HEK293T (cell line): ENCODE results near the gene ANKRD33B.
A peak's percentile ranks its signal among the peaks of the same experiment; 100 is the strongest.

Experiments used
- CTCF ChIA-PET: fragments of 350-600 bp; formaldehyde crosslinking; extraction: SDS; loops from one replicate; lab custom pipeline; 2021; ENCODE audit warnings: antibody characterized with exemption, inconsistent platforms; lab: Yijun Ruan, JAX
- POLR2A ChIA-PET: fragments of 350-600 bp; formaldehyde crosslinking; extraction: SDS; loops from one replicate; lab custom pipeline; 2020; ENCODE audit warnings: antibody characterized with exemption, inconsistent platforms; lab: Yijun Ruan, JAX
- DNase-seq: peaks from one replicate; pipeline ENCODE4 v3.0.0; 2012; ENCODE audit warnings: mixed read lengths; ENCODE audit errors: extremely low spot score
- ARNT ChIP-seq: fragments of 450-650 bp; IDR thresholded peaks from 2 replicates; pipeline ENCODE4 v1.6.1; 2017; ENCODE audit warnings: mild to moderate bottlenecking
- BHLHE40 ChIP-seq: fragments of 450-650 bp; IDR thresholded peaks from 2 replicates; pipeline ENCODE4 v1.6.1; 2016; ENCODE audit warnings: mild to moderate bottlenecking, moderate library complexity, borderline replicate concordance
- CTBP1 ChIP-seq: fragments of 450-650 bp; IDR thresholded peaks from 2 replicates; pipeline ENCODE4 v1.6.1; 2016; ENCODE audit warnings: borderline replicate concordance
- ELF4 ChIP-seq: fragments of 450-650 bp; IDR thresholded peaks from 2 replicates; pipeline ENCODE4 v1.6.1; 2017; ENCODE audit warnings: antibody characterized with exemption
- FOXA1 ChIP-seq: fragments of 450-650 bp; IDR thresholded peaks from 2 replicates; pipeline ENCODE4 v1.6.1; 2016; ENCODE audit warnings: mild to moderate bottlenecking
- FOXK2 ChIP-seq: fragments of 450-650 bp; IDR thresholded peaks from 2 replicates; pipeline ENCODE4 v1.6.1; 2016; ENCODE audit warnings: mild to moderate bottlenecking
- FOXM1 ChIP-seq: fragments of 450-650 bp; IDR thresholded peaks from 2 replicates; pipeline ENCODE4 v1.6.1; 2017; ENCODE audit warnings: mild to moderate bottlenecking, borderline replicate concordance
- HDGF ChIP-seq: fragments of 450-650 bp; IDR thresholded peaks from 2 replicates; pipeline ENCODE4 v1.6.1; 2017; ENCODE audit warnings: antibody characterized with exemption, borderline replicate concordance
- L3MBTL2 ChIP-seq: fragments of 450-650 bp; conservative IDR thresholded peaks from 2 replicates; pipeline ENCODE4 v1.6.1; 2016; ENCODE audit warnings: mild to moderate bottlenecking
- LEF1 ChIP-seq: fragments of 450-650 bp; IDR thresholded peaks from 2 replicates; pipeline ENCODE4 v1.6.1; 2017; ENCODE audit warnings: mild to moderate bottlenecking, borderline replicate concordance
- NFRKB ChIP-seq: fragments of 450-650 bp; IDR thresholded peaks from 2 replicates; pipeline ENCODE4 v1.6.1; 2016; ENCODE audit warnings: mild to moderate bottlenecking, moderate library complexity
- PKNOX1 ChIP-seq: fragments of 450-650 bp; IDR thresholded peaks from 2 replicates; pipeline ENCODE4 v1.6.1; 2016
- SP1 ChIP-seq: fragments of 450-650 bp; IDR thresholded peaks from 2 replicates; pipeline ENCODE4 v1.6.1; 2017
- SUZ12 ChIP-seq: fragments of 450-650 bp; IDR thresholded peaks from 2 replicates; pipeline ENCODE4 v1.6.1; 2016; ENCODE audit warnings: mild to moderate bottlenecking
- TARDBP ChIP-seq: fragments of 450-650 bp; IDR thresholded peaks from 2 replicates; pipeline ENCODE4 v1.6.1; 2016
- ZNF384 ChIP-seq: fragments of 450-650 bp; IDR thresholded peaks from 2 replicates; pipeline ENCODE4 v1.6.1; 2016

The ANKRD33B gene

GRCh38 chr5:10690460-10691440 is 126.9 kb downstream of the ANKRD33B start:
- no peak for TF ChIP-seq ELF4
- TF ChIP-seq TARDBP = no peak
- TF ChIP-seq NFRKB = no peak
- no peak for TF ChIP-seq PKNOX1
- no peak for TF ChIP-seq ZNF384
- no peak for TF ChIP-seq L3MBTL2
- no peak for TF ChIP-seq SUZ12
- no peak for TF ChIP-seq SP1
- TF ChIP-seq FOXM1 = no peak
- no peak for TF ChIP-seq FOXK2
- no peak for TF ChIP-seq HDGF
- TF ChIP-seq BHLHE40 = no peak
- no peak for TF ChIP-seq CTBP1
- CTCF ChIA-PET = interaction anchor here (0.6 to 1.8 kb wide), 4 partner anchors 8 to 1259 kb away, joined by 3 to 10 read pairs (median 4); no protein-coding TSS in a partner anchor
- POLR2A ChIA-PET = interaction anchor here (1.2 kb wide), 1 partner anchor 9 kb away, joined by 3 read pairs; no protein-coding TSS in a partner anchor
- DNase-seq = no peak

- CTCF ChIA-PET = interaction anchor here (0.6 kb wide), 1 partner anchor 86 kb away, joined by 3 read pairs; no protein-coding TSS in a partner anchor
- TF ChIP-seq ZNF384 (no peak), FOXM1 (no peak), SP1 (no peak), NFRKB (no peak), FOXK2 (no peak), BHLHE40 (no peak), ELF4 (no peak), HDGF (no peak)
- POLR2A ChIA-PET = no interaction called here
- DNase-seq = no peak
These were observed 128.2 kb downstream of the ANKRD33B start for GRCh38 chr5:10691826-10692785.

- ChIA-PET POLR2A (no interaction called here), CTCF (interaction anchor here (0.6 to 0.7 kb wide), 3 partner anchors 10 to 184 kb away, joined by 3 read pairs; no protein-coding TSS in a partner anchor)
- DNase-seq = peak; percentile 69
- no peak for TF ChIP-seq TARDBP
- TF ChIP-seq NFRKB = no peak
- TF ChIP-seq FOXA1 = no peak
- no peak for TF ChIP-seq BHLHE40
These were observed 131.3 kb downstream of the ANKRD33B start for GRCh38 chr5:10695055-10695649.

- no peak for DNase-seq
- TF ChIP-seq NFRKB (no peak), HDGF (no peak), LEF1 (no peak), BHLHE40 (no peak), FOXA1 (no peak), FOXM1 (no peak), ELF4 (no peak), PKNOX1 (no peak), SUZ12 (no peak), ZNF384 (no peak)
- ChIA-PET CTCF (interaction anchor here (0.5 to 0.6 kb wide), 2 partner anchors 30 to 88 kb away, joined by 3 read pairs; no protein-coding TSS in a partner anchor), POLR2A (no interaction called here)
These were observed 132.1 kb downstream of the ANKRD33B start for GRCh38 chr5:10695759-10696543.

GRCh38 chr5:10699281-10699874 is 135.5 kb downstream of the ANKRD33B start:
- no peak for DNase-seq
- ChIA-PET CTCF (interaction anchor here (0.9 kb wide), 1 partner anchor 9 kb away, joined by 4 read pairs; no protein-coding TSS in a partner anchor), POLR2A (interaction anchor here (1.2 kb wide), 1 partner anchor 9 kb away, joined by 3 read pairs; no protein-coding TSS in a partner anchor)
- TF ChIP-seq ARNT = no peak
- TF ChIP-seq LEF1 = no peak
- TF ChIP-seq NFRKB = no peak
- no peak for TF ChIP-seq FOXM1
- no peak for TF ChIP-seq SP1
- no peak for TF ChIP-seq ELF4
- no peak for TF ChIP-seq CTBP1
- no peak for TF ChIP-seq BHLHE40
- no peak for TF ChIP-seq TARDBP
- no peak for TF ChIP-seq SUZ12
- no peak for TF ChIP-seq L3MBTL2
